ENCODE measurements around the gene MDFIC2. TPM values are rescaled to one million over a fixed set of nuclear protein-coding genes. Genes with fewer than 3 reads are reported as not detected.

MDFIC2 gene
- not detected in 2 replicates for total RNA-seq

GRCh38 chr3:70312336-70312735 is at the start of gene MDFIC2:
MDFIC2 (minus strand) TSS chr3:70312638; CDS start chr3:70311973, 665 bp downstream.
- Histone ChIP-seq H4K20me1 (ENCODE audit: insufficient read depth, low read length) (no peaks in the 10 kb centered on the region), H3K4me1 (ENCODE audit: insufficient read depth, low read length) (no peaks in the 10 kb centered on the region), H3K4me3 (ENCODE audit: insufficient read depth, low read length) (no peak within 1 kb of the TSS), H3K79me2 (ENCODE audit: insufficient read depth, low read length) (no peaks in the 10 kb centered on the region), H3K36me3 (ENCODE audit: insufficient read depth, low read length) (no peaks in the 10 kb centered on the region), H3K27me3 (ENCODE audit: insufficient read depth, low read length) (peaks cover 4% of the 10 kb centered on the region), H3K4me2 (ENCODE audit: insufficient read depth, low read length) (no peak within 1 kb of the TSS), H3K27ac (ENCODE audit: low read depth, low read length) (no peak within 1 kb of the TSS), H3K9me3 (ENCODE audit: low read depth, low read length) (no peaks in the 10 kb centered on the region), H2AFZ (ENCODE audit: low read length) (no peak within 1 kb of the TSS)
- DNase-seq (ENCODE audit: insufficient read length, low spot score, missing footprints) = peak; percentile 4
- TF ChIP-seq CTCF (IDR thresholded peaks at IDR 0.05; ENCODE audit: extremely low read depth, low read depth, low read length) = no peak

- H3K79me2 ChIP-seq (ENCODE audit: insufficient read depth, low read length) = no peaks in the 10 kb centered on the region
Measured at GRCh38 chr3:70360979-70361760, 48.7 kb upstream of the MDFIC2 start.

GRCh38 chr3:70359711-70360110 is 47.3 kb upstream of the MDFIC2 start:
- Histone ChIP-seq H3K4me3 (ENCODE audit: insufficient read depth, low read length) (no peak overlapping the region), H3K36me3 (ENCODE audit: insufficient read depth, low read length) (no peaks in the 10 kb centered on the region), H4K20me1 (ENCODE audit: insufficient read depth, low read length) (no peaks in the 10 kb centered on the region), H3K9me3 (ENCODE audit: low read depth, low read length) (no peaks in the 10 kb centered on the region), H3K79me2 (ENCODE audit: insufficient read depth, low read length) (no peaks in the 10 kb centered on the region), H2AFZ (ENCODE audit: low read length) (no peak overlapping the region), H3K27me3 (ENCODE audit: insufficient read depth, low read length) (no peaks in the 10 kb centered on the region), H3K27ac (ENCODE audit: low read depth, low read length) (no peak overlapping the region), H3K4me1 (ENCODE audit: insufficient read depth, low read length) (no peaks in the 10 kb centered on the region), H3K4me2 (ENCODE audit: insufficient read depth, low read length) (no peak overlapping the region)
- no peak for TF ChIP-seq CTCF (IDR thresholded peaks at IDR 0.05; ENCODE audit: extremely low read depth, low read depth, low read length)
- DNase-seq (ENCODE audit: insufficient read length, low spot score, missing footprints) = no peak

More at GRCh38 chr3:70360979-70361760, 48.7 kb upstream of the MDFIC2 start:
- Histone ChIP-seq H3K27ac (ENCODE audit: low read depth, low read length) (no peak overlapping the region), H2AFZ (ENCODE audit: low read length) (no peak overlapping the region), H4K20me1 (ENCODE audit: insufficient read depth, low read length) (no peaks in the 10 kb centered on the region), H3K36me3 (ENCODE audit: insufficient read depth, low read length) (no peaks in the 10 kb centered on the region), H3K27me3 (ENCODE audit: insufficient read depth, low read length) (no peaks in the 10 kb centered on the region), H3K9me3 (ENCODE audit: low read depth, low read length) (no peaks in the 10 kb centered on the region), H3K4me1 (ENCODE audit: insufficient read depth, low read length) (no peaks in the 10 kb centered on the region), H3K4me3 (ENCODE audit: insufficient read depth, low read length) (no peak overlapping the region), H3K4me2 (ENCODE audit: insufficient read depth, low read length) (no peak overlapping the region)
- no peak for TF ChIP-seq CTCF (IDR thresholded peaks at IDR 0.05; ENCODE audit: extremely low read depth, low read depth, low read length)
- DNase-seq (ENCODE audit: insufficient read length, low spot score, missing footprints) = no peak

GRCh38 chr3:70358978-70359580 is 46.6 kb upstream of the MDFIC2 start:
- Histone ChIP-seq H3K4me3 (ENCODE audit: insufficient read depth, low read length) (no peak overlapping the region), H3K4me1 (ENCODE audit: insufficient read depth, low read length) (no peaks in the 10 kb centered on the region), H3K9me3 (ENCODE audit: low read depth, low read length) (no peaks in the 10 kb centered on the region), H3K4me2 (ENCODE audit: insufficient read depth, low read length) (no peak overlapping the region), H3K79me2 (ENCODE audit: insufficient read depth, low read length) (no peaks in the 10 kb centered on the region), H3K27me3 (ENCODE audit: insufficient read depth, low read length) (no peaks in the 10 kb centered on the region), H3K27ac (ENCODE audit: low read depth, low read length) (no peak overlapping the region), H2AFZ (ENCODE audit: low read length) (no peak overlapping the region), H4K20me1 (ENCODE audit: insufficient read depth, low read length) (no peaks in the 10 kb centered on the region), H3K36me3 (ENCODE audit: insufficient read depth, low read length) (no peaks in the 10 kb centered on the region)
- peak; percentile 69 for TF ChIP-seq CTCF (IDR thresholded peaks at IDR 0.05; ENCODE audit: extremely low read depth, low read depth, low read length)
- no peak for DNase-seq (ENCODE audit: insufficient read length, low spot score, missing footprints)

Measured in osteoblast (primary cell).